MM.1S (cell line): ENCODE data around the gene WRAP73.

ENCODE experiments used
- DNase-seq: peaks from one replicate; pipeline ENCODE4 v3.0.0-alpha.2; 2015
- H2AFZ ChIP-seq: fragments of 300-600 bp; sonication (generic); 2 replicates; pipeline ENCODE4 v1.6.0; 2016; ENCODE audit warnings: antibody characterized with exemption, low read length
- H3F3A ChIP-seq: fragments of 300-600 bp; sonication (generic); 2 replicates; pipeline ENCODE4 v1.6.1; 2016; ENCODE audit warnings: mild to moderate bottlenecking, antibody characterized with exemption, low read length, moderate library complexity, mixed read lengths; ENCODE audit not compliant: insufficient read depth
- H3K27ac ChIP-seq: fragments of 300-600 bp; sonication (generic); 2 replicates; pipeline ENCODE4 v1.5.1; 2016; ENCODE audit warnings: mild to moderate bottlenecking, low read length
- H3K27me3 ChIP-seq: fragments of 300-600 bp; sonication (generic); replicated peaks from 2 replicates; pipeline ENCODE4 v1.6.0; 2016; ENCODE audit warnings: low read length; ENCODE audit not compliant: insufficient read depth
- H3K36me3 ChIP-seq: fragments of 300-600 bp; sonication (generic); replicated peaks from 2 replicates; pipeline ENCODE4 v1.6.1; 2016; ENCODE audit warnings: mild to moderate bottlenecking, low read length, mixed read lengths; ENCODE audit not compliant: insufficient read depth
- H3K4me1 ChIP-seq: fragments of 300-600 bp; sonication (generic); 2 replicates; pipeline ENCODE4 v1.6.1; 2016; ENCODE audit warnings: low read length, mixed read lengths
- H3K4me2 ChIP-seq: fragments of 300-600 bp; sonication (generic); 2 replicates; pipeline ENCODE4 v1.6.0; 2016; ENCODE audit warnings: low read depth, low read length
- H3K4me3 ChIP-seq: fragments of 300-600 bp; sonication (generic); 2 replicates; pipeline ENCODE4 v1.5.1; 2016; ENCODE audit warnings: low read length, mixed read lengths
- H3K79me2 ChIP-seq: fragments of 300-600 bp; sonication (generic); 2 replicates; pipeline ENCODE4 v1.6.1; 2016; ENCODE audit warnings: mixed run types, low read length, mixed read lengths
- H3K9ac ChIP-seq: fragments of 300-600 bp; sonication (generic); 2 replicates; pipeline ENCODE4 v1.6.1; 2016; ENCODE audit warnings: low read length, mixed read lengths
- H3K9me2 ChIP-seq: fragments of 300-600 bp; sonication (generic); replicated peaks from 2 replicates; pipeline ENCODE4 v1.6.1; 2016; ENCODE audit warnings: mild to moderate bottlenecking, low read length, mixed read lengths; ENCODE audit not compliant: insufficient read depth
- H3K9me3 ChIP-seq: fragments of 300-600 bp; sonication (generic); replicated peaks from 2 replicates; pipeline ENCODE4 v1.6.1; 2016; ENCODE audit warnings: mild to moderate bottlenecking, low read length, mixed read lengths; ENCODE audit not compliant: insufficient read depth
- H4K20me1 ChIP-seq: fragments of 300-600 bp; sonication (generic); 2 replicates; pipeline ENCODE4 v1.6.1; 2016; ENCODE audit warnings: mild to moderate bottlenecking, low read length, moderate library complexity, mixed read lengths; ENCODE audit not compliant: insufficient read depth
- EZH2 ChIP-seq: fragments of 300-600 bp; sonication (generic); optimal IDR thresholded peaks from 2 replicates; pipeline ENCODE3; 2017; ENCODE audit warnings: low read depth, mild to moderate bottlenecking, antibody characterized with exemption, low read length, mixed read lengths
- EZH2phosphoT487 ChIP-seq: fragments of 300-600 bp; sonication (generic); IDR thresholded peaks from 2 replicates; pipeline ENCODE4 v1.6.1; 2018; ENCODE audit warnings: antibody characterized with exemption, low read length
- TF ChIP-seq, protein P1 (sequence below): fragments of 300-600 bp; sonication (generic); IDR thresholded peaks from 2 replicates; pipeline ENCODE4 v1.5.1; 2016; ENCODE audit warnings: antibody characterized with exemption, low read length, mixed read lengths

The WRAP73 gene

GRCh38 chr1:3614755-3615742 is 34.9 kb downstream of the WRAP73 start:
- Histone ChIP-seq H3K27ac (no peak overlapping the region), H3K79me2 (no peaks in the 10 kb centered on the region), H3K4me2 (no peak overlapping the region), H4K20me1 (no peaks in the 10 kb centered on the region), H3K27me3 (peaks cover 87% of the 10 kb centered on the region), H3K36me3 (no peaks in the 10 kb centered on the region), H3F3A (no peaks in the 10 kb centered on the region), H3K9me3 (no peaks in the 10 kb centered on the region), H3K4me3 (no peak overlapping the region), H3K4me1 (no peaks in the 10 kb centered on the region), H3K9ac (no peak overlapping the region), H2AFZ (no peak overlapping the region), H3K9me2 (no peaks in the 10 kb centered on the region)
- DNase-seq = no peak
- TF ChIP-seq, protein P1, sequence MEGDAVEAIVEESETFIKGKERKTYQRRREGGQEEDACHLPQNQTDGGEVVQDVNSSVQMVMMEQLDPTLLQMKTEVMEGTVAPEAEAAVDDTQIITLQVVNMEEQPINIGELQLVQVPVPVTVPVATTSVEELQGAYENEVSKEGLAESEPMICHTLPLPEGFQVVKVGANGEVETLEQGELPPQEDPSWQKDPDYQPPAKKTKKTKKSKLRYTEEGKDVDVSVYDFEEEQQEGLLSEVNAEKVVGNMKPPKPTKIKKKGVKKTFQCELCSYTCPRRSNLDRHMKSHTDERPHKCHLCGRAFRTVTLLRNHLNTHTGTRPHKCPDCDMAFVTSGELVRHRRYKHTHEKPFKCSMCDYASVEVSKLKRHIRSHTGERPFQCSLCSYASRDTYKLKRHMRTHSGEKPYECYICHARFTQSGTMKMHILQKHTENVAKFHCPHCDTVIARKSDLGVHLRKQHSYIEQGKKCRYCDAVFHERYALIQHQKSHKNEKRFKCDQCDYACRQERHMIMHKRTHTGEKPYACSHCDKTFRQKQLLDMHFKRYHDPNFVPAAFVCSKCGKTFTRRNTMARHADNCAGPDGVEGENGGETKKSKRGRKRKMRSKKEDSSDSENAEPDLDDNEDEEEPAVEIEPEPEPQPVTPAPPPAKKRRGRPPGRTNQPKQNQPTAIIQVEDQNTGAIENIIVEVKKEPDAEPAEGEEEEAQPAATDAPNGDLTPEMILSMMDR = peak; percentile 60
- TF ChIP-seq EZH2 (no peak), EZH2phosphoT487 (no peak)

DNA sequence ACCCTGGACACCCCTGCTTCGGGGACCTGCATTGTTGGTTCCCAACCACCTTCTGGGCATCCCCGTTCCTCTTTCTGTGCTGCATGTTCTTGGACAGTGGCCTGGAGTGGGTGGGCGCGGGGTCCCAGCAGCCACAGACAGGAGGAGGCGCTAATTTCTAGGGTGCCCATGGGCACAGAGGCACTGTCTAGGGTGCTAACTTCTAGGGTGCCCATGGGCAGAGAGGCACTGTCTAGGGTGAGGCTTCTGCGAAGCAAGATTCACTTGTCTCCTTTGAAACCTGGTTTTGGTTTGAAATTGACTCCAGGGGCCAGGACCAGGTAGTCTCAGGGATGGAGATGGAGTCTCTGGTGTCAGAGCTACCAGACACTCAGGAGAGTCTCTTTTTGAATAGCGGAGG is 37.8 kb downstream of the WRAP73 start:
- no peak for DNase-seq
- Histone ChIP-seq H3K27ac (no peak overlapping the region), H3K27me3 (peaks cover 95% of the 10 kb centered on the region), H3K4me2 (no peak overlapping the region), H3K79me2 (no peaks in the 10 kb centered on the region), H3K9me2 (no peaks in the 10 kb centered on the region), H3K9me3 (no peaks in the 10 kb centered on the region), H3K4me1 (no peaks in the 10 kb centered on the region), H3F3A (no peaks in the 10 kb centered on the region), H4K20me1 (no peaks in the 10 kb centered on the region), H3K4me3 (no peak overlapping the region), H2AFZ (no peak overlapping the region), H3K36me3 (no peaks in the 10 kb centered on the region), H3K9ac (no peak overlapping the region)
- TF ChIP-seq EZH2phosphoT487 (no peak), EZH2 (no peak)
- TF ChIP-seq, protein P1 = no peak

DNA sequence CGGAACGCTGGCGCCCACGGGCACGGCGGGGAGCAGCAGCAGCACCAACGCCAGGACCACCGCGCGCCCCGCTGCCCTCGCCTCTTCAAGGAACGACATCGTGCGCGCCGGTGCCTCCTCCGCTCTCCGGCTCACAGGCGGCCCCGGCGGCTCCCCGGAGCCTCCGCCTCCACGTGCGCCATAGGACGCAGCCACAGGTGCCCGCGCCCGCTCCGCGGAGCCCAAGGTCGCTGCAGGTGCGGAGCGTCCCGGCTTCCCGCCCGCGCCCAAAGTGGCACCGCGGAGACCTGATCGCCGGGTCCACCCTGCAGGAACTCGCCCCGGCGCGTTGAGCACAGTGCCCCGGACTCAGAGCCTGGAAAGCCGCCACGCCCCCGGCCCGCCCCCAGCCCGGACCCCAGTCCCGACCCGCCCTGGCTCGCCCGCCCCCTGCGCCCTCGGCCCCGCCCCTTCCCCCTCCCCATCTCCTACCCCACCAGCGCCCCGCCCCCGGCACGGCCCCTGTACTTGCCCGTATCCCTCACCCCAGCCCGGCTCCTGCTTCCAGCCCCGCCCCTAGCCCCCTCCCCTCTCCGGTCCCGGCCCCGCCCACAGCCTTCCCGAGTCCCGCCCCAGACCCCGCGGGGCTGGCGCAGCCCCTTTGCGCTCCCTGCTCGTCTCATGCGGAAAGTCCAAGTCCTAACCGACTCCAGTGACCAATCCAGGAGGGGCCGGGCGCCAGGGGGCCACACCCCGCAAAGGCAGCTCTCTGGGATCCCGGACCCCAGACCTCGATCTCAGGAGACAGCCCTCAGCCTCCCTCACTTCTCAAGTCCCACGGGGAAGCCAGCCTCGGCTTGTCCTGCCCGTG is 38.5 kb downstream of the WRAP73 start, which contains the start of gene MEGF6:
TSS of gene MEGF6 (minus strand) at position 339 of the 850 bp plus-strand sequence. CDS start at position 99, 240 bp downstream.
- no peaks in the 10 kb centered on the region for H3K79me2 ChIP-seq
- H3K4me3 ChIP-seq = no peak within 1 kb of the TSS
- peak within 1 kb of the TSS; percentile 21; the same call in 1 of the 2 replicates for H3K4me2 ChIP-seq
- TF ChIP-seq, protein P1 = no peak
- no peaks in the 10 kb centered on the region for H3K9me3 ChIP-seq
- no peaks in the 10 kb centered on the region for H3K9me2 ChIP-seq
- no peak within 1 kb of the TSS for H3K9ac ChIP-seq
- no peaks in the 10 kb centered on the region for H3K4me1 ChIP-seq
- H3F3A ChIP-seq = no peaks in the 10 kb centered on the region
- peaks cover 96% of the 10 kb centered on the region for H3K27me3 ChIP-seq
- H3K36me3 ChIP-seq = no peaks in the 10 kb centered on the region
- no peak within 1 kb of the TSS for H2AFZ ChIP-seq
- no peak within 1 kb of the TSS for H3K27ac ChIP-seq
- no peaks in the 10 kb centered on the region for H4K20me1 ChIP-seq
- DNase-seq = no peak
